ENCODE results near the gene RTN4R. TPM values are rescaled to one million over a fixed set of nuclear protein-coding genes. Genes with fewer than 3 reads are reported as not detected.
"Not testable (repeated sequence)": the region's sequence is repeated elsewhere in the genome, so short reads cannot be mapped to it uniquely, and the experiment has no call there.

The RTN4R gene
- total and polyA plus RNA-seq, 9 of the 15 experiments (the other 6 are each of a cell fraction or from before 2014, with no cell fraction given): 0.04 to 2.8 (median 1.4) TPM; not detected in 3

DNA sequence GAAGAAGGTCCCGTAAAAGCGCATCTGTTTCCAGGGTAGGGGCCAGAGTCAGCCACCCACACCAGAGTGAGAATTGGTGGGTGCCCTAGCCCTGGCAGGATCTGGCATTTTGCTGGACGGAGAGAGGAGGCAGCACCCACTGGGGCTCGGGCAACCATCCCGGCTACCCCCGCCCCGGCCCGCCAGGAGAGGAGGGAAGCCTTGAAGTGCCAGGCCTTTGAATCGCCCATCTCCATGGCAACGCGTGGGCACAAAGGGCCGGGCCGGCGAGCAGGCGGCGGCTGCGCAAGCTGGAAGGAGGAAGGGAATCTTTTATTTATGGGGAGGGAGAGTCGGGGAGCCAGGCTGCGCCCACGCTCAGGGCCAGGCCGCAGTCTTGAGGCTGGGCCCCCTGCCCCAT is 12.0 kb upstream of the RTN4R start:
- Histone ChIP-seq H3K4me1 (replicated peaks in 1 of 2; ENCODE audit: control insufficient read depth in 2 of 2, insufficient read depth in 2 of 2, low read length in 2 of 2) (peaks cover 0 to 28% of the 10 kb centered on the region in 2 experiments; a peak in 3 of 5 replicates), H3K27me3 (ENCODE audit: control insufficient read depth in 2 of 2, insufficient read depth in 2 of 2, low read length in 2 of 2) (peaks cover 38 to 84% of the 10 kb centered on the region in 2 experiments; a peak in 4 of 5 replicates), H4K20me1 (replicated peaks; ENCODE audit: control insufficient read depth, insufficient read depth, low read length) (peaks cover 23% of the 10 kb centered on the region)
- WGBS (ENCODE audit: insufficient coverage, low coverage, missing lambda C conversion rate): 5% methylated on average over 18 of the region's 21 CpGs
- ATAC-seq; intact Hi-C loops (cut with micrococcal nuclease); H3K4me2 ChIP-seq (ENCODE audit: insufficient read depth, low read length); in situ Hi-C loops (cut with MboI); H2AFZ ChIP-seq (ENCODE audit: low read depth, low read length); H3K27ac ChIP-seq (ENCODE audit: extremely low read depth, low read depth, low read length); H3K9ac ChIP-seq (ENCODE audit: insufficient read depth in 1 of 2, low read depth in 2 of 2, low read length in 2 of 2); DNase-seq (ENCODE audit: extremely low read depth in 1 of 4, low spot score in 3 of 4); FAIRE-seq; H3K9me3 ChIP-seq (replicated peaks; ENCODE audit: control insufficient read depth, insufficient read depth, low read depth, low read length); H3K9me1 ChIP-seq (ENCODE audit: control insufficient read depth, insufficient read depth, low read length); H3K4me3 ChIP-seq; H3K79me2 ChIP-seq (ENCODE audit: control insufficient read depth, insufficient read depth, low read length); H3K36me3 ChIP-seq (ENCODE audit: control insufficient read depth, insufficient read depth, low read length); BruUV-seq (replicated peaks); TF ChIP-seq BRCA1 (IDR thresholded peaks at IDR 0.05); FOXM1 (IDR thresholded peaks at IDR 0.05; ENCODE audit: low read depth): not testable (repeated sequence)
- TF ChIP-seq MAZ (CRISPR knock-in tag; conservative IDR thresholded peaks at IDR 0.05 in 1 of 2, IDR thresholded peaks at IDR 0.05 in 1 of 2) (0 out of 4 replicates have a peak, but pooled peaks of 1 of the 2 experiments have one; percentile 3), BRCA1 (CRISPR knock-in tag; IDR thresholded peaks at IDR 0.05) (0 out of 2 replicates have a peak, but pooled peaks have one; percentile 41), NRF1 (conservative IDR thresholded peaks at IDR 0.05 in 1 of 2, IDR thresholded peaks at IDR 0.05 in 1 of 2) (peak in 1 of 2 experiments; percentile 26; a peak in 2 of 4 replicates), MED1 (CRISPR knock-in tag; IDR thresholded peaks at IDR 0.05; ENCODE audit: borderline replicate concordance) (0 out of 2 replicates have a peak, but pooled peaks have one; percentile 71), FOXM1 (CRISPR knock-in tag; IDR thresholded peaks at IDR 0.05; ENCODE audit: low read depth) (peak; percentile 47; the same call in 1 of the 2 replicates), CBFB (CRISPR knock-in tag; IDR thresholded peaks at IDR 0.05) (0 out of 2 replicates have a peak, but pooled peaks have one; percentile 9)
- POLR2A ChIA-PET: interaction anchor here (0.6 to 0.9 kb wide), 2 partner anchors 9 to 98 kb away, joined by 3 read pairs; no protein-coding TSS in a partner anchor
- CTCF ChIA-PET (ENCODE audit: low intra/inter-chr PET ratio): interaction anchor here (0.6 kb wide), 1 partner anchor 315 kb away, joined by 3 read pairs; no protein-coding TSS in a partner anchor

Data from K562 (cell line).